Naive thymus-derived CD8-positive, alpha-beta T cell (primary cell): Measurements from ENCODE around the gene WDR83. TPM values are rescaled to one million over a fixed set of nuclear protein-coding genes. Genes with fewer than 3 reads are reported as not detected.
"Not testable (repeated sequence)": the region's sequence is repeated elsewhere in the genome, so short reads cannot be mapped to it uniquely, and the experiment has no call there.

Experiments
- ATAC-seq, 2 donors: fragments of 150-1000 bp; cut with Tn5 transposase in 1 of 2; sonication (Bioruptor Pico), chemical (Tn5 transposase) in 1 of 2; 1 replicate in 1 of 2; 2 replicates in 1 of 2; pipeline ENCODE4 v1.10.0; 2021; ENCODE audit warnings: mild to moderate bottlenecking in 2 of 2, moderate library complexity in 2 of 2
- POLR2A ChIA-PET: fragments of 350-600 bp; sonication (Branson Sonifier 250); formaldehyde crosslinking; loops from one replicate; lab custom pipeline; 2021; ENCODE audit warnings: antibody characterized with exemption; lab: Charles Lee
- DNase-seq, 10 donors: peaks; one replicate each; pipeline versions ENCODE4 v3.0.0 to v3.0.0-alpha.2; 2020 to 2022
- H3K27ac Mint-ChIP-seq, 10 donors: one replicate each; pipeline ENCODE4 v1.8.0; 2020 to 2022; ENCODE audit warnings: mild to moderate bottlenecking in 10 of 10, mixed read lengths in 10 of 10, moderate library complexity in 4 of 10, inconsistent platforms in 1 of 10
- H3K27me3 Mint-ChIP-seq, 5 donors: one replicate each; pipeline ENCODE4 v1.8.0; 2021 to 2022; ENCODE audit warnings: mixed read lengths in 5 of 5
- H3K36me3 Mint-ChIP-seq, 3 donors: one replicate each; pipeline ENCODE4 v1.8.0; 2020 to 2022; ENCODE audit warnings: mixed read lengths in 3 of 3, mild to moderate bottlenecking in 2 of 3, inconsistent platforms in 1 of 3
- H3K4me1 Mint-ChIP-seq, 4 donors: one replicate each; pipeline ENCODE4 v1.8.0; 2021 to 2022; ENCODE audit warnings: mixed read lengths in 4 of 4
- H3K4me3 Mint-ChIP-seq, 10 donors: one replicate each; pipeline ENCODE4 v1.8.0; 2020 to 2022; ENCODE audit warnings: mild to moderate bottlenecking in 10 of 10, mixed read lengths in 10 of 10, moderate library complexity in 6 of 10, inconsistent platforms in 1 of 10
- H3K9me3 Mint-ChIP-seq, 9 donors: one replicate each; pipeline ENCODE4 v1.8.0; 2020 to 2022; ENCODE audit warnings: mixed read lengths in 9 of 9, mild to moderate bottlenecking in 3 of 9, inconsistent platforms in 1 of 9, moderate library complexity in 1 of 9
- polyA plus RNA-seq, 3 donors: library from polyadenylated mRNA; unstranded; fragments of 300-500 nt; fragmentation: Illumina TruSeq; gene quantifications; one replicate each; pipeline ENCODE4 v1.2.3, GENCODE V29; 2021
- total RNA-seq, 8 experiments: library from RNA in 2 of 8; stranded (reverse) in 2 of 8; gene quantifications; one replicate each; pipeline ENCODE4 v1.2.3 and lab custom pipeline; 2021 to 2026

Gene WDR83
- total and polyA plus RNA-seq, 5 experiments from 2014 or later = 12.6 to 22.7 (median 17.6) TPM

- POLR2A ChIA-PET = no interaction called here
- DNase-seq = no peak
- peaks cover 0 to 72% (median 12%) of the 10 kb centered on the region in 3 donors for H3K36me3 Mint-ChIP-seq
Observed at GRCh38 chr19:12705169-12705568, 38.6 kb downstream of the WDR83 start.

GRCh38 chr19:12705654-12706331, 39.2 kb downstream of the WDR83 start:
- ATAC-seq (no peak), DNase-seq (peak in 1 of 10 donors; percentile 40)
- Mint-ChIP-seq H3K4me1 (peaks cover 0 to 2% (median 0%) of the 10 kb centered on the region in 4 donors), H3K36me3 (peaks cover 0 to 76% (median 15%) of the 10 kb centered on the region in 3 donors), H3K27me3 (no peaks in the 10 kb centered on the region), H3K9me3 (no peaks in the 10 kb centered on the region), H3K27ac (peak overlapping the region in 2 of 10 donors; percentile 34 to 62), H3K4me3 (no peak overlapping the region)
- POLR2A ChIA-PET = no interaction called here

More at GRCh38 chr19:12705169-12705568, 38.6 kb downstream of the WDR83 start:
- no peaks in the 10 kb centered on the region for H3K9me3 Mint-ChIP-seq
- no peak for ATAC-seq
- H3K4me1 Mint-ChIP-seq = peaks cover 0 to 2% (median 0%) of the 10 kb centered on the region in 4 donors
- H3K27me3 Mint-ChIP-seq = no peaks in the 10 kb centered on the region
- H3K27ac Mint-ChIP-seq = no peak overlapping the region
- H3K4me3 Mint-ChIP-seq = no peak overlapping the region

- H3K27me3 Mint-ChIP-seq = no peaks in the 10 kb centered on the region
- peak in 1 of 10 donors; percentile 57 for DNase-seq
- no peak for ATAC-seq
- peaks cover 0 to 2% (median 0%) of the 10 kb centered on the region in 4 donors for H3K4me1 Mint-ChIP-seq
- peaks cover 0 to 76% (median 15%) of the 10 kb centered on the region in 3 donors for H3K36me3 Mint-ChIP-seq
- POLR2A ChIA-PET = interaction anchor here (0.9 kb wide), 1 partner anchor 10 kb away, joined by 4 read pairs; the partner anchor contains the start of gene FBXW9
- no peaks in the 10 kb centered on the region for H3K9me3 Mint-ChIP-seq
- H3K4me3 Mint-ChIP-seq = no peak overlapping the region
- H3K27ac Mint-ChIP-seq = peak overlapping the region in 1 of 10 donors; percentile 34
Observed at GRCh38 chr19:12706332-12706718, 39.7 kb downstream of the WDR83 start.

GRCh38 chr19:12708641-12709040, 42.0 kb downstream of the WDR83 start:
- POLR2A ChIA-PET = interaction anchor here (0.6 kb wide), 2 partner anchors 9 to 12 kb away, joined by 3 to 4 read pairs; partner anchors contain the start of gene FBXW9
- peaks cover 0 to 74% (median 9%) of the 10 kb centered on the region in 3 donors for H3K36me3 Mint-ChIP-seq
- H3K27ac Mint-ChIP-seq = no peak overlapping the region
- H3K9me3 Mint-ChIP-seq = no peaks in the 10 kb centered on the region
- DNase-seq (no peak), ATAC-seq (no peak)
- no peaks in the 10 kb centered on the region for H3K27me3 Mint-ChIP-seq
- H3K4me3 Mint-ChIP-seq = no peak overlapping the region
- peaks cover 0 to 3% (median 0%) of the 10 kb centered on the region in 4 donors for H3K4me1 Mint-ChIP-seq

GRCh38 chr19:12711187-12711586, 44.6 kb downstream of the WDR83 start:
- Mint-ChIP-seq H3K4me1 (peaks cover 0 to 3% (median under 1%) of the 10 kb centered on the region in 4 donors), H3K4me3 (no peak overlapping the region), H3K27ac (no peak overlapping the region), H3K27me3 (no peaks in the 10 kb centered on the region), H3K36me3 (peaks cover 0 to 74% (median 6%) of the 10 kb centered on the region in 3 donors), H3K9me3 (no peaks in the 10 kb centered on the region)
- POLR2A ChIA-PET = no interaction called here
- DNase-seq = no peak
- no peak for ATAC-seq

GRCh38 chr19:12712077-12712476, 45.5 kb downstream of the WDR83 start:
- ATAC-seq, H3K4me3 Mint-ChIP-seq, POLR2A ChIA-PET, H3K4me1 Mint-ChIP-seq, H3K27me3 Mint-ChIP-seq, H3K9me3 Mint-ChIP-seq: not testable (repeated sequence)
- DNase-seq = peak in 1 of 10 donors; percentile 4
- H3K27ac Mint-ChIP-seq = peak overlapping the region in 1 of 10 donors; percentile 43
- H3K36me3 Mint-ChIP-seq = peaks cover 0 to 73% (median 6%) of the 10 kb centered on the region in 3 donors

- not testable (repeated sequence) for H3K4me1 Mint-ChIP-seq, H3K27ac Mint-ChIP-seq, H3K4me3 Mint-ChIP-seq, H3K9me3 Mint-ChIP-seq, ATAC-seq, DNase-seq, H3K27me3 Mint-ChIP-seq
- peaks cover 0 to 72% (median 6%) of the 10 kb centered on the region in 3 donors for H3K36me3 Mint-ChIP-seq
- POLR2A ChIA-PET = interaction anchor here (1.1 kb wide), 1 partner anchor 32 kb away, joined by 3 read pairs; no protein-coding TSS in a partner anchor
Observed at GRCh38 chr19:12713304-12713703, 46.7 kb downstream of the WDR83 start.

GRCh38 chr19:12715102-12715501, 48.5 kb downstream of the WDR83 start:
- H3K27me3 Mint-ChIP-seq = no peaks in the 10 kb centered on the region
- peaks cover 0 to 71% (median 6%) of the 10 kb centered on the region in 3 donors for H3K36me3 Mint-ChIP-seq
- H3K27ac Mint-ChIP-seq = no peak overlapping the region

GRCh38 chr19:12715929-12716328, 49.3 kb downstream of the WDR83 start:
- Mint-ChIP-seq H3K27me3 (no peaks in the 10 kb centered on the region), H3K4me3 (peak overlapping the region in 1 of 10 donors; percentile 67), H3K4me1 (peaks cover 15 to 25% (median 18%) of the 10 kb centered on the region in 4 donors), H3K9me3 (no peaks in the 10 kb centered on the region), H3K27ac (peak overlapping the region in 1 of 10 donors; percentile 48), H3K36me3 (peaks cover 0 to 62% (median 3%) of the 10 kb centered on the region in 3 donors)
- POLR2A ChIA-PET = interaction anchor here (0.6 kb wide), 1 partner anchor 66 kb away, joined by 3 read pairs; no protein-coding TSS in a partner anchor
- ATAC-seq (no peak), DNase-seq (no peak)

More at GRCh38 chr19:12715102-12715501, 48.5 kb downstream of the WDR83 start:
- DNase-seq (no peak), ATAC-seq (no peak)
- Mint-ChIP-seq H3K4me3 (no peak overlapping the region), H3K4me1 (peaks cover 9 to 18% (median 12%) of the 10 kb centered on the region in 4 donors), H3K9me3 (no peaks in the 10 kb centered on the region)
- POLR2A ChIA-PET = no interaction called here

GRCh38 chr19:12720296-12720695, 53.7 kb downstream of the WDR83 start:
- peaks cover 31 to 51% (median 47%) of the 10 kb centered on the region in 4 donors for H3K4me1 Mint-ChIP-seq
- ATAC-seq = no peak
- peak overlapping the region; percentile 74 to 96 (median 88) for H3K27ac Mint-ChIP-seq
- no peak for DNase-seq
- POLR2A ChIA-PET = interaction anchor here (0.5 to 8.7 kb wide), 5 partner anchors 15 to 177 kb away, joined by 4 to 158 read pairs (median 7); partner anchors contain the start of genes DHPS, GET3 and TRIR
- peak overlapping the region; percentile 79 to 90 (median 84) for H3K4me3 Mint-ChIP-seq
- H3K27me3 Mint-ChIP-seq = no peaks in the 10 kb centered on the region
- no peaks in the 10 kb centered on the region for H3K9me3 Mint-ChIP-seq
- H3K36me3 Mint-ChIP-seq = peaks cover 0 to 32% (median 0%) of the 10 kb centered on the region in 3 donors

- no peaks in the 10 kb centered on the region for H3K27me3 Mint-ChIP-seq
- peak in 1 of 10 donors; percentile 13 for DNase-seq
- H3K9me3 Mint-ChIP-seq = no peaks in the 10 kb centered on the region
- POLR2A ChIA-PET = interaction anchor here (0.5 to 8.7 kb wide), 8 partner anchors 14 to 1802 kb away, joined by 3 to 158 read pairs (median 6); partner anchors contain the start of genes DHPS, FBXW9, GET3 and TRIR
- peak overlapping the region; percentile 84 to 96 (median 90) for H3K4me3 Mint-ChIP-seq
- peaks cover 31 to 51% (median 47%) of the 10 kb centered on the region in 4 donors for H3K4me1 Mint-ChIP-seq
- peaks cover 0 to 25% (median 0%) of the 10 kb centered on the region in 3 donors for H3K36me3 Mint-ChIP-seq
- no peak for ATAC-seq
- peak overlapping the region; percentile 85 to 96 (median 91) for H3K27ac Mint-ChIP-seq
Observed at GRCh38 chr19:12720851-12721655, 54.4 kb downstream of the WDR83 start.
